ENCODE data around the gene HMCN2. TPM values are rescaled to one million over a fixed set of nuclear protein-coding genes. Genes with fewer than 3 reads are reported as not detected.

Gene HMCN2
- total RNA-seq, 1 donor, result under 0.01 TPM

- no peak for TF ChIP-seq CTCF (IDR thresholded peaks at IDR 0.05; ENCODE audit: extremely low read depth, low read depth, low read length)
- Histone ChIP-seq H3K9me3 (ENCODE audit: low read depth, low read length) (no peaks in the 10 kb centered on the region), H3K27me3 (ENCODE audit: insufficient read depth, low read length) (peaks cover 29% of the 10 kb centered on the region), H3K27ac (ENCODE audit: low read depth, low read length) (no peak overlapping the region), H3K4me1 (ENCODE audit: insufficient read depth, low read length) (peaks cover 4% of the 10 kb centered on the region), H2AFZ (ENCODE audit: low read length) (no peak overlapping the region), H3K36me3 (ENCODE audit: insufficient read depth, low read length) (no peaks in the 10 kb centered on the region), H3K4me3 (ENCODE audit: insufficient read depth, low read length) (no peak overlapping the region), H4K20me1 (ENCODE audit: insufficient read depth, low read length) (no peaks in the 10 kb centered on the region), H3K4me2 (ENCODE audit: insufficient read depth, low read length) (no peak overlapping the region), H3K79me2 (ENCODE audit: insufficient read depth, low read length) (no peaks in the 10 kb centered on the region)
- DNase-seq (ENCODE audit: insufficient read length, low spot score, missing footprints), result peak; percentile 54
Measured at GRCh38 chr9:130308081-130308571, 42.6 kb downstream of the HMCN2 start.

- no peak for TF ChIP-seq CTCF (IDR thresholded peaks at IDR 0.05; ENCODE audit: extremely low read depth, low read depth, low read length)
- H3K9me3 ChIP-seq (ENCODE audit: low read depth, low read length), result no peaks in the 10 kb centered on the region
- no peaks in the 10 kb centered on the region for H3K36me3 ChIP-seq (ENCODE audit: insufficient read depth, low read length)
- no peaks in the 10 kb centered on the region for H4K20me1 ChIP-seq (ENCODE audit: insufficient read depth, low read length)
- no peak overlapping the region for H3K4me2 ChIP-seq (ENCODE audit: insufficient read depth, low read length)
- DNase-seq (ENCODE audit: insufficient read length, low spot score, missing footprints), result peak; percentile 45
- H2AFZ ChIP-seq (ENCODE audit: low read length), result no peak overlapping the region
- no peak overlapping the region for H3K27ac ChIP-seq (ENCODE audit: low read depth, low read length)
- H3K27me3 ChIP-seq (ENCODE audit: insufficient read depth, low read length), result peaks cover 12% of the 10 kb centered on the region
- no peak overlapping the region for H3K4me3 ChIP-seq (ENCODE audit: insufficient read depth, low read length)
- no peaks in the 10 kb centered on the region for H3K79me2 ChIP-seq (ENCODE audit: insufficient read depth, low read length)
- peaks cover 4% of the 10 kb centered on the region for H3K4me1 ChIP-seq (ENCODE audit: insufficient read depth, low read length)
Measured at GRCh38 chr9:130309689-130310455, 44.3 kb downstream of the HMCN2 start.

GRCh38 chr9:130310456-130310855, 44.9 kb downstream of the HMCN2 start:
- Histone ChIP-seq H2AFZ (ENCODE audit: low read length) (no peak overlapping the region), H3K36me3 (ENCODE audit: insufficient read depth, low read length) (no peaks in the 10 kb centered on the region), H3K79me2 (ENCODE audit: insufficient read depth, low read length) (no peaks in the 10 kb centered on the region), H3K4me2 (ENCODE audit: insufficient read depth, low read length) (no peak overlapping the region), H3K27me3 (ENCODE audit: insufficient read depth, low read length) (peaks cover 6% of the 10 kb centered on the region), H4K20me1 (ENCODE audit: insufficient read depth, low read length) (no peaks in the 10 kb centered on the region), H3K9me3 (ENCODE audit: low read depth, low read length) (no peaks in the 10 kb centered on the region), H3K4me3 (ENCODE audit: insufficient read depth, low read length) (no peak overlapping the region), H3K27ac (ENCODE audit: low read depth, low read length) (no peak overlapping the region), H3K4me1 (ENCODE audit: insufficient read depth, low read length) (peaks cover 3% of the 10 kb centered on the region)
- peak; percentile 45 for DNase-seq (ENCODE audit: insufficient read length, low spot score, missing footprints)
- no peak for TF ChIP-seq CTCF (IDR thresholded peaks at IDR 0.05; ENCODE audit: extremely low read depth, low read depth, low read length)

GRCh38 chr9:130311003-130311402, 45.4 kb downstream of the HMCN2 start:
- Histone ChIP-seq H3K9me3 (ENCODE audit: low read depth, low read length) (no peaks in the 10 kb centered on the region), H3K79me2 (ENCODE audit: insufficient read depth, low read length) (no peaks in the 10 kb centered on the region), H3K36me3 (ENCODE audit: insufficient read depth, low read length) (no peaks in the 10 kb centered on the region), H3K4me1 (ENCODE audit: insufficient read depth, low read length) (no peaks in the 10 kb centered on the region), H2AFZ (ENCODE audit: low read length) (no peak overlapping the region), H3K27ac (ENCODE audit: low read depth, low read length) (no peak overlapping the region), H4K20me1 (ENCODE audit: insufficient read depth, low read length) (no peaks in the 10 kb centered on the region), H3K4me3 (ENCODE audit: insufficient read depth, low read length) (no peak overlapping the region), H3K4me2 (ENCODE audit: insufficient read depth, low read length) (no peak overlapping the region), H3K27me3 (ENCODE audit: insufficient read depth, low read length) (peaks cover under 1% of the 10 kb centered on the region)
- no peak for TF ChIP-seq CTCF (IDR thresholded peaks at IDR 0.05; ENCODE audit: extremely low read depth, low read depth, low read length)
- peak; percentile 19 for DNase-seq (ENCODE audit: insufficient read length, low spot score, missing footprints)
